RWPE2 (cell line): ENCODE measurements around the gene PHLDA1.

Experiments used
- ATAC-seq: fragments of 200-7000 bp; cut with Tn5 transposase; 3 replicates; pipeline ENCODE4 v1.9.1; 2021; ENCODE audit warnings: low read depth
- DNase-seq: peaks from one replicate; pipeline ENCODE4 v3.0.0-alpha.2; 2020; ENCODE audit warnings: low spot score
- H3K27ac ChIP-seq: fragments of 450-650 bp; 2 replicates; pipeline ENCODE4 v1.5.1; 2017; ENCODE audit warnings: mild to moderate bottlenecking; ENCODE audit not compliant: poor library complexity, severe bottlenecking
- H3K27me3 ChIP-seq: fragments of 250-450 bp; sonication (Bioruptor Pico); 2 replicates; pipeline ENCODE4 v1.5.1; 2021; ENCODE audit warnings: mild to moderate bottlenecking, moderate library complexity; ENCODE audit not compliant: insufficient read depth, poor library complexity, severe bottlenecking
- H3K36me3 ChIP-seq: fragments of 250-450 bp; sonication (Bioruptor Pico); 2 replicates; pipeline ENCODE4 v1.5.1; 2020; ENCODE audit warnings: low read depth, mild to moderate bottlenecking, moderate library complexity
- H3K4me1 ChIP-seq: fragments of 250-450 bp; sonication (Bioruptor Pico); 2 replicates; pipeline ENCODE4 v1.5.1; 2021; ENCODE audit warnings: mild to moderate bottlenecking, moderate library complexity; ENCODE audit not compliant: insufficient read depth, poor library complexity, severe bottlenecking
- H3K4me3 ChIP-seq: fragments of 250-450 bp; sonication (Bioruptor Pico); 2 replicates; pipeline ENCODE4 v1.5.1; 2021; ENCODE audit warnings: mild to moderate bottlenecking, moderate library complexity; ENCODE audit not compliant: severe bottlenecking
- H3K9me3 ChIP-seq: fragments of 250-450 bp; sonication (Bioruptor Pico); 2 replicates; pipeline ENCODE4 v1.5.1; 2021; ENCODE audit warnings: mild to moderate bottlenecking, moderate library complexity; ENCODE audit not compliant: severe bottlenecking
- CTCF ChIP-seq: fragments of 450-650 bp; IDR thresholded peaks from one replicate; pipeline ENCODE4 v1.5.1; 2017; ENCODE audit warnings: mild to moderate bottlenecking, moderate library complexity; ENCODE audit not compliant: poor library complexity, severe bottlenecking

Gene PHLDA1

GRCh38 chr12:76007640-76008039 is 23.9 kb downstream of the PHLDA1 start:
- Histone ChIP-seq H3K4me3 (no peak overlapping the region), H3K27ac (no peak overlapping the region), H3K27me3 (no peaks in the 10 kb centered on the region), H3K36me3 (no peaks in the 10 kb centered on the region), H3K4me1 (peaks cover 6% of the 10 kb centered on the region), H3K9me3 (no peaks in the 10 kb centered on the region)
- no peak for DNase-seq
- no peak for ATAC-seq
- TF ChIP-seq CTCF = no peak

- ATAC-seq = no peak
- peaks cover 6% of the 10 kb centered on the region for H3K4me1 ChIP-seq
- no peak overlapping the region for H3K27ac ChIP-seq
- no peak overlapping the region for H3K4me3 ChIP-seq
- no peaks in the 10 kb centered on the region for H3K9me3 ChIP-seq
- no peaks in the 10 kb centered on the region for H3K27me3 ChIP-seq
- DNase-seq = no peak
- TF ChIP-seq CTCF = no peak
- H3K36me3 ChIP-seq = no peaks in the 10 kb centered on the region
These were observed 25.3 kb downstream of the PHLDA1 start for GRCh38 chr12:76006028-76006925.

GRCh38 chr12:76003355-76003638 is 28.3 kb downstream of the PHLDA1 start:
- no peak for DNase-seq
- H3K4me3 ChIP-seq = no peak overlapping the region
- peaks cover 16% of the 10 kb centered on the region for H3K4me1 ChIP-seq
- no peaks in the 10 kb centered on the region for H3K9me3 ChIP-seq
- H3K27ac ChIP-seq = no peak overlapping the region
- no peak for ATAC-seq
- no peaks in the 10 kb centered on the region for H3K27me3 ChIP-seq
- H3K36me3 ChIP-seq = no peaks in the 10 kb centered on the region
- no peak for TF ChIP-seq CTCF

GRCh38 chr12:76002598-76003354 is 28.8 kb downstream of the PHLDA1 start:
- H3K9me3 ChIP-seq = no peaks in the 10 kb centered on the region
- no peak for TF ChIP-seq CTCF
- no peaks in the 10 kb centered on the region for H3K36me3 ChIP-seq
- H3K27ac ChIP-seq = no peak overlapping the region
- no peak for ATAC-seq
- H3K4me3 ChIP-seq = no peak overlapping the region
- H3K4me1 ChIP-seq = peaks cover 21% of the 10 kb centered on the region
- H3K27me3 ChIP-seq = no peaks in the 10 kb centered on the region
- DNase-seq = no peak
